Mesothelial cell of epicardium (in vitro differentiated cells): ENCODE measurements around the gene HCN2. TPM values are rescaled to one million over a fixed set of nuclear protein-coding genes. Genes with fewer than 3 reads are reported as not detected.

Experiments
- DNase-seq, 2 experiments: peaks; one replicate each; pipeline ENCODE4 v3.0.0; 2021; ENCODE audit warnings: low spot score in 2 of 2; ENCODE audit not compliant: unreplicated experiment in 2 of 2
- H3K27ac Mint-ChIP-seq: 2 replicates; pipeline ENCODE4 v1.8.0; 2021; ENCODE audit warnings: mixed read lengths
- H3K27me3 Mint-ChIP-seq: 2 replicates; pipeline ENCODE4 v1.8.0; 2021; ENCODE audit warnings: low read depth, mixed read lengths
- H3K36me3 Mint-ChIP-seq: 2 replicates; pipeline ENCODE4 v1.8.0; 2021; ENCODE audit warnings: mixed read lengths
- H3K4me1 Mint-ChIP-seq: 2 replicates; pipeline ENCODE4 v1.8.0; 2021; ENCODE audit warnings: mixed read lengths
- H3K4me3 Mint-ChIP-seq: 2 replicates; pipeline ENCODE4 v1.8.0; 2021; ENCODE audit warnings: mild to moderate bottlenecking, moderate library complexity, mixed read lengths
- H3K9me3 Mint-ChIP-seq: 2 replicates; pipeline ENCODE4 v1.8.0; 2021; ENCODE audit warnings: mixed read lengths
- CTCF ChIP-seq: fragments of 200-600 bp; sonication (generic); IDR thresholded peaks from one replicate; pipeline ENCODE4 v1.5.0; 2021; ENCODE audit warnings: antibody characterized with exemption; ENCODE audit not compliant: unreplicated experiment
- total RNA-seq: library from RNA; stranded (reverse); gene quantifications from 3 replicates; pipeline ENCODE4 v1.2.1, GENCODE V29; 2021

HCN2 gene
- total RNA-seq, 1 donor from 2014 or later, result 1.5 TPM

DNA sequence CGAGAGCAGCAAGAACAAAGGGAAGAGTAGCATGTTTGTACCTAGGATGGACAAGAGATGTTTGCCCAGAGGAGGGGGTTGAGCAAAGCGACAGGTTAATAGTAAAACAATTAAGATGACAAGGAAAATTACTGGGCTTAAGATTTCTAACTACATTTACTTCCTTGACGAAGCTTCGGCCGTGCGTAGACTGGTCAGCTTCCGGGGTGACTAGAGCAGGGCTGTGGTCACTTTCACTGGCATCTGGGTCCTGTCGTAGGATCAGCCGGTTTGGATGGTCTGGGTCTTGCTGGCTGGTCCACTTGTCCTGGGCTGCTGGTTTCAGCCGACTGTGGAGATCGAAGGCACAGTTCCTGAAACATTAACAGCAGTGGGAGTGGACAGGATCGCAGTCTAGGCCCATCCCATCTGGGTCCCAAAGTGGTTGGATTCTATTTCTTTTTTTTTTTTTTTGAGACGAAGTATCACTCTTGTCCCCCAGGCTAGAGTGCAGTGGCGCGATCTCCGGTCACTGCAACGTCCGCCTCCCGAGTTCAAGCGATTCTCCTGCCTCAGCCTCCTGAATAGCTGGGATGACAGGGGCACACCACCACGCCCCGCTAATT, 22.3 kb upstream of the HCN2 start:
- Mint-ChIP-seq H3K27ac (peak overlapping the region; percentile 97), H3K9me3 (peaks cover 5% of the 10 kb centered on the region), H3K27me3 (no peaks in the 10 kb centered on the region), H3K4me1 (peaks cover 26% of the 10 kb centered on the region), H3K36me3 (peaks cover 10% of the 10 kb centered on the region), H3K4me3 (peak overlapping the region; percentile 50)
- no peak for DNase-seq
- TF ChIP-seq CTCF, result no peak

DNA sequence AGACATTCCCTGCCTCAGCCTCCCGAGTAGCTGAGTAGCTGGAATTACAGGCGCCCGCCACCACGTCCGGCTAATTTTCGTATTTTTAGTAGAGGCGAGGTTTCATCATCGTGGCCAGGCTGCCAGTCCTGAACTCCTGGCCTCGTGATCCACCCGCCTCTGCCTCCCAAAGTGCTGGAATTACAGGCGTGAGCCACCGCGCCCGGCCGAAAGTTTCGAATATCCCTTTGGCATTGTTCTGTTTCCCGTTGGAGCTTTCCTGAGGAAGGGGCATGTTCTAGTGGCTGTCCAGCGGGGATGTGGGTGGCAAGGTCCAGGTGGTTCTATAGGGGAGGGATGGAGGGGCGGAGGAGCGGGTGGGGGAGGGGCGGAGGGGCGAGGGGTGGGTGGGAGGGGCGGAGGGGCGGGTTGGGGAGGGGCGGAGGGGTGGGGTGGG, 19.4 kb upstream of the HCN2 start:
- no peak for TF ChIP-seq CTCF
- Mint-ChIP-seq H3K4me3 (peak overlapping the region; percentile 53), H3K27me3 (no peaks in the 10 kb centered on the region), H3K4me1 (peaks cover 41% of the 10 kb centered on the region), H3K9me3 (peaks cover 3% of the 10 kb centered on the region), H3K27ac (no peak overlapping the region), H3K36me3 (peaks cover 5% of the 10 kb centered on the region)
- no peak for DNase-seq

- Mint-ChIP-seq H3K9me3 (peaks cover 3% of the 10 kb centered on the region), H3K27me3 (no peaks in the 10 kb centered on the region), H3K4me3 (peak overlapping the region; percentile 78), H3K4me1 (peaks cover 44% of the 10 kb centered on the region), H3K36me3 (peaks cover 5% of the 10 kb centered on the region), H3K27ac (peak overlapping the region; percentile 98)
- DNase-seq, result peak in 1 of 2 experiments; percentile 20
- no peak for TF ChIP-seq CTCF
These were observed 18.6 kb upstream of the HCN2 start for GRCh38 chr19:570937-571565.

DNA sequence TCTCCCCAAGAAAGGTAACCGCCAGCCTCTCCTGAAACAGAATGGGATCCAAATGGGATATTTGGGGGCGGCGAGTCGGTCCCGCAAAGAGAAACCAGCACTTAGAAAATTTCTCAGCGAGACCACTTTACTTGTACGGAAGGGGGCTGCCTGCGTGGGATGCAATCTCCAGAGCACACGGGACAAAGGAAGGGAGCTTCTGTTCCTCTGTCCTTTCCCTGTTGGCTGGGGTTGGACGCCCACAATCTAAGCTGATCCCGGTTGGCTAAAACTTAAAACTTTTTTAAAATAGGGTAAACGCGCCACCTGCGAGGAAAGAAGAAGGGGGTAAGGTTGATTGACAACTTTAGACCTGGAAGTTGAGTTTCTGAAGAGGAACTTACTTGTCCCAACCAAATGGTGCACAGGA, 18.1 kb upstream of the HCN2 start:
- H3K4me1 Mint-ChIP-seq, result peaks cover 42% of the 10 kb centered on the region
- peaks cover 5% of the 10 kb centered on the region for H3K36me3 Mint-ChIP-seq
- peak overlapping the region; percentile 78 for H3K4me3 Mint-ChIP-seq
- H3K27me3 Mint-ChIP-seq, result no peaks in the 10 kb centered on the region
- H3K27ac Mint-ChIP-seq, result peak overlapping the region; percentile 98
- peaks cover 3% of the 10 kb centered on the region for H3K9me3 Mint-ChIP-seq
- no peak for DNase-seq
- TF ChIP-seq CTCF, result no peak

DNA sequence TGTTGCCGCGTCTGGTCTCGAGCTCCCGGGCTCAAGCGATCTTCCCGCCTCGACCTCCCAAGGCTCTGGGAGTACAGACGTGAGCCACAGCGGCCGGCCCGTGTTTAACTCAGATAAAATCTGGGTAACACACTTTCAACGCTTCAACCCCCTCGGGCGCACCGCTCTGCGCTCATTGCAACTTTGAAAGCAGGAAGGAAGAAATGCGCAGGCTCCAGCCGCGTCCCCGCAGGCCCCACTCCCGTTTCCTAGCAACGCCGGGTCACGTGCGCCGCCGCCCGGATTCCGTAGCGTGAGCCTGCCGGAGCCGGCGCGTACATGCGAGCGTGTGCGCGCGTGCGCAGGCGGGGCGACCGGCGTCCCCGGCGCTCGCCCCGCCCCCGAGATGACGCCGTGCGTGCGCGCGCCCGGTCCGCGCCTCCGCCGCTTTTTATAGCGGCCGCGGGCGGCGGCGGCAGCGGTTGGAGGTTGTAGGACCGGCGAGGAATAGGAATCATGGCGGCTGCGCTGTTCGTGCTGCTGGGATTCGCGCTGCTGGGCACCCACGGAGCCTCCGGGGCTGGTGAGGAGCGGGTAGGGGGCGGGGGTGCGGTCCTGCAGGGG, 17.4 kb upstream of the HCN2 start, which contains the start of gene BSG:
Gene BSG, plus strand, starts transcription at position 457 of the 603 bp plus-strand sequence. Its CDS starts 39 bp downstream, at position 496.
- Mint-ChIP-seq H3K36me3 (peaks cover 5% of the 10 kb centered on the region), H3K4me3 (peak within 1 kb of the TSS; percentile 85), H3K27me3 (no peaks in the 10 kb centered on the region), H3K4me1 (peaks cover 38% of the 10 kb centered on the region), H3K9me3 (peaks cover 3% of the 10 kb centered on the region), H3K27ac (peak within 1 kb of the TSS; percentile 98)
- no peak for TF ChIP-seq CTCF
- DNase-seq, result peak; percentile 99
